Measurements from ENCODE around the gene ATXN7.

DNA sequence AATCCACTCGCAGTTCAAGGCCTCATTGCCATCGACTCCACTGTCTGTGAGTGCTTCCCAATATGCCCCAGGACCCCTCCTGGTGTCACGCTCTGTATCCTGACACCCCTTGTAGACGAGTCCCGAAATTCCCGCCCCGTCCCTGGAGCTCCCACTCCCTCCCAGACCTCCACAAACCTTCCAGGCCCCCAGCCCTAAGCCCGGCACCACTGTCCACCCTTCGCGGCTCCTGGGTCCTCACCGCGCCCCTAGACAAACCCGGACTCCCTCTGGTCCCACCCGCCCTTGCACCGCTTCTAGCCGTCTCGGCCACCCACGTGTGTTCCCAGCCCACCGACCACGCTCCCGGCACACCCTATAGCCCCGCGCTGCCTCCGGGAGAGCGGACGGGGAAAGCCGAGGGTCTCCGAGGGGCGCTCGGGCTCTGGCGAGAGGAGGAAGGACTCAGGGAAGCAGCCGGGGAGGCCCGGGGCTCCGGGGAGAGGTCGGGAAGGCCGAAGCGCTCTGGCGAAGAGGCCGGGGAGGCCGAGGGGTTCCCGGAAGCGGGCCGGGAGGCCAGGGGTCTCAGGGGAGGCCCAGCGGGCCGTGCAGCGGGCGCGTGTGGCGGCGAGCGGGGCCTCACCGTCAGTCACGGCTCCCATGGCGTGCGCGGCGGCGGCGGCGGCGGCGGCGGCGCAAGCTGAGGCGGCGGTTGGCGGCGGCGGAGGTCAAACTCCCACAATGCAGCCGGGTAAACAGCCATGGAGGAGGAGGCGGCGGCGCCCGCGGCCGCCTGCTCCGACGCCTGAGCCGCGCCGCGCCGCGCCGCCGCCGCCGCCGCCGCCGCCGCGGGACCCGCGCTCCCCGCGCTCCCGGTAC is at the start of gene ATXN7, which contains the start of gene THOC7:
- TF ChIP-seq, protein P1, sequence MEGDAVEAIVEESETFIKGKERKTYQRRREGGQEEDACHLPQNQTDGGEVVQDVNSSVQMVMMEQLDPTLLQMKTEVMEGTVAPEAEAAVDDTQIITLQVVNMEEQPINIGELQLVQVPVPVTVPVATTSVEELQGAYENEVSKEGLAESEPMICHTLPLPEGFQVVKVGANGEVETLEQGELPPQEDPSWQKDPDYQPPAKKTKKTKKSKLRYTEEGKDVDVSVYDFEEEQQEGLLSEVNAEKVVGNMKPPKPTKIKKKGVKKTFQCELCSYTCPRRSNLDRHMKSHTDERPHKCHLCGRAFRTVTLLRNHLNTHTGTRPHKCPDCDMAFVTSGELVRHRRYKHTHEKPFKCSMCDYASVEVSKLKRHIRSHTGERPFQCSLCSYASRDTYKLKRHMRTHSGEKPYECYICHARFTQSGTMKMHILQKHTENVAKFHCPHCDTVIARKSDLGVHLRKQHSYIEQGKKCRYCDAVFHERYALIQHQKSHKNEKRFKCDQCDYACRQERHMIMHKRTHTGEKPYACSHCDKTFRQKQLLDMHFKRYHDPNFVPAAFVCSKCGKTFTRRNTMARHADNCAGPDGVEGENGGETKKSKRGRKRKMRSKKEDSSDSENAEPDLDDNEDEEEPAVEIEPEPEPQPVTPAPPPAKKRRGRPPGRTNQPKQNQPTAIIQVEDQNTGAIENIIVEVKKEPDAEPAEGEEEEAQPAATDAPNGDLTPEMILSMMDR (conservative IDR thresholded peaks at IDR 0.05; ENCODE audit: low read depth, low read length), result no peak
- no peak for TF ChIP-seq EZH2 (IDR thresholded peaks at IDR 0.05; ENCODE audit: borderline replicate concordance, low read depth, low read length, poor library complexity, severe bottlenecking)
